ENCODE results near the gene RNLS. TPM values are rescaled to one million over a fixed set of nuclear protein-coding genes. Genes with fewer than 3 reads are reported as not detected.

Gene RNLS
- total and polyA plus RNA-seq, 2 of the 4 experiments (the other 2 are of a cell fraction), result 4.5 to 7.0 TPM

DNA sequence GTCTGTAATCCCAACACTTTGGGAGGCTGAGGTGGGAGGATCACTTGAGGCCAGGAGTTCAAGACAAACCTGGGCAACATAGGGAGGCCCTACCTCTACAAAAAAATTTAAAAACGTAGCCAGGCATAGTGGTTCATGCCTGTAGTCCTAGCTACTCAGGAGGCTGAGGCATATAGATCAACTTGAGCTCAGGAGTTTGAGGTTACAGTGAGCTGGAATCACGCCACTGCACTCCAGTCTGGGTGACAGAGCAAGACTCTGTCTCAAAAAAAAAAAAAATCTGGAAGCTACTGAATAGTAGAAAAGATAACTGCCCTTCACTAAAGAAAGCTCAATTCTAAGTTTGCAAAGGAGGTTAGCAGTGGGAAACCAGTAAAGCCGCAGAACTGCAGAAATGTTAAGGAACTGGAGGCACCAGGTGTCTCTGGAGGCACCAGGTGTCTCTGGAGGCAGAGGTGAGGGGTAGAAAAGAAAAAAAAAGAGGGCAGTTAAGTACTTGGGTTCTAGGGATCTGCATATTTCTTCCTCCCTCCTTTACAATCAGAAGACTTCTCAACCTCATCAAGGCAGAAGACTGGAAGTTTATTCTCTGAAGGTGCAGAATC is 56.5 kb downstream of the RNLS start:
- Histone ChIP-seq H4K5ac (ENCODE audit: low read depth, low read length) (no peak overlapping the region), H4K20me1 (ENCODE audit: insufficient read depth, low read length) (no peaks in the 10 kb centered on the region), H2BK15ac (ENCODE audit: low read depth, low read length) (no peak overlapping the region), H3K56ac (ENCODE audit: extremely low read depth, insufficient read depth, low read length) (no peak overlapping the region), H2AFZ (replicated peaks; ENCODE audit: low read length, poor library complexity) (no peak overlapping the region), H3K18ac (ENCODE audit: low read depth, low read length) (no peak overlapping the region), H3K9me1 (ENCODE audit: insufficient read depth, low read length) (no peaks in the 10 kb centered on the region), H3K36me3 (ENCODE audit: control insufficient read depth, insufficient read depth, low read length) (no peaks in the 10 kb centered on the region), H3K27ac (ENCODE audit: insufficient read depth, low read length) (no peak overlapping the region), H2BK5ac (ENCODE audit: low read depth, low read length, poor library complexity, severe bottlenecking) (no peak overlapping the region), H4K91ac (ENCODE audit: insufficient read depth, low read depth, low read length) (no peak overlapping the region), H3K4ac (ENCODE audit: low read depth, low read length) (no peak overlapping the region), H3K9ac (ENCODE audit: low read depth, low read length) (no peak overlapping the region), H3K9me3 (ENCODE audit: control insufficient read depth, insufficient read depth, low read length) (no peaks in the 10 kb centered on the region), H3K79me1 (ENCODE audit: low read depth in 1 of 2, low read length in 2 of 2) (no peaks in the 10 kb centered on the region), H4K8ac (ENCODE audit: low read depth in 2 of 2, low read length in 2 of 2) (no peak overlapping the region), H3K4me1 (ENCODE audit: control insufficient read depth, insufficient read depth, low read length) (peaks cover 2% of the 10 kb centered on the region), H2BK20ac (ENCODE audit: low read depth, low read length) (no peak overlapping the region; the same call in 1 of the 2 replicates), H3K14ac (replicated peaks; ENCODE audit: low read depth, low read length) (no peak overlapping the region), H2BK120ac (ENCODE audit: low read depth, low read length) (no peak overlapping the region), H3K4me3 (ENCODE audit: insufficient read depth, low read depth, low read length) (no peak overlapping the region), H2AK9ac (replicated peaks; ENCODE audit: low read depth, low read length, poor library complexity) (no peak overlapping the region), H3K27me3 (ENCODE audit: control insufficient read depth, insufficient read depth, low read length) (no peaks in the 10 kb centered on the region; the same call in 1 of the 2 replicates), H3K4me2 (ENCODE audit: low read depth, low read length) (no peak overlapping the region), H2AK5ac (ENCODE audit: low read depth, low read length) (no peak overlapping the region), H3K23ac (ENCODE audit: low read depth, low read length) (no peak overlapping the region)
- no TSS peak for BruUV-seq (replicated peaks)
- no peak for DNase-seq
- ChIA-PET POLR2A (ENCODE audit: unreplicated experiment) (no interaction called here), CTCF (interaction anchor here (0.6 kb wide), 1 partner anchor 1083 kb away, joined by 4 read pairs; no protein-coding TSS in a partner anchor)
- in situ Hi-C loops (cut with MboI; ENCODE audit: low sequenced_read_pairs), result no loop called here
- WGBS, 2 experiments (ENCODE audit: extremely low coverage in 2 of 2, insufficient read length in 1 of 2), result 60% methylated on average over 1 of the region's 3 CpGs; no CpG with 5 or more reads in 1 of the 2 experiments
- dilution Hi-C loops (cut with HindIII; ENCODE audit: low sequenced_read_pairs, unreplicated experiment), result no loop called here
- no peak for ATAC-seq (ENCODE audit: low read depth)
- intact Hi-C loops (cut with micrococcal nuclease), result no loop called here
- TF ChIP-seq MAFK (IDR thresholded peaks at IDR 0.05; ENCODE audit: low read depth, low read length) (no peak), CHD1 (IDR thresholded peaks at IDR 0.05; ENCODE audit: low read depth, low read length) (no peak), POLR2A (IDR thresholded peaks at IDR 0.05; ENCODE audit: low read depth, low read length) (no peak), CEBPB (IDR thresholded peaks at IDR 0.05; ENCODE audit: low read depth, low read length) (no peak), FOS (IDR thresholded peaks at IDR 0.05; ENCODE audit: low read depth, low read length) (no peak), RAD21 (IDR thresholded peaks at IDR 0.05; ENCODE audit: low read length) (no peak), MAZ (IDR thresholded peaks at IDR 0.05; ENCODE audit: borderline replicate concordance, low read depth, low read length) (no peak), RCOR1 (IDR thresholded peaks at IDR 0.05; ENCODE audit: insufficient replicate concordance, low read length) (no peak), BHLHE40 (IDR thresholded peaks at IDR 0.05; ENCODE audit: low read depth, low read length) (no peak), SMC3 (IDR thresholded peaks at IDR 0.05; ENCODE audit: low read depth, low read length) (no peak), NFE2L2 (IDR thresholded peaks at IDR 0.05; ENCODE audit: low read depth, low read length) (no peak), RFX5 (IDR thresholded peaks at IDR 0.05; ENCODE audit: low read depth, low read length) (no peak), MXI1 (IDR thresholded peaks at IDR 0.05; ENCODE audit: borderline replicate concordance, low read depth, low read length) (no peak)
- TF ChIP-seq, protein P1, sequence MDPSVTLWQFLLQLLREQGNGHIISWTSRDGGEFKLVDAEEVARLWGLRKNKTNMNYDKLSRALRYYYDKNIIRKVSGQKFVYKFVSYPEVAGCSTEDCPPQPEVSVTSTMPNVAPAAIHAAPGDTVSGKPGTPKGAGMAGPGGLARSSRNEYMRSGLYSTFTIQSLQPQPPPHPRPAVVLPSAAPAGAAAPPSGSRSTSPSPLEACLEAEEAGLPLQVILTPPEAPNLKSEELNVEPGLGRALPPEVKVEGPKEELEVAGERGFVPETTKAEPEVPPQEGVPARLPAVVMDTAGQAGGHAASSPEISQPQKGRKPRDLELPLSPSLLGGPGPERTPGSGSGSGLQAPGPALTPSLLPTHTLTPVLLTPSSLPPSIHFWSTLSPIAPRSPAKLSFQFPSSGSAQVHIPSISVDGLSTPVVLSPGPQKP (IDR thresholded peaks at IDR 0.05; ENCODE audit: borderline replicate concordance, low read depth, low read length), result no peak
- TF ChIP-seq, protein P2, sequence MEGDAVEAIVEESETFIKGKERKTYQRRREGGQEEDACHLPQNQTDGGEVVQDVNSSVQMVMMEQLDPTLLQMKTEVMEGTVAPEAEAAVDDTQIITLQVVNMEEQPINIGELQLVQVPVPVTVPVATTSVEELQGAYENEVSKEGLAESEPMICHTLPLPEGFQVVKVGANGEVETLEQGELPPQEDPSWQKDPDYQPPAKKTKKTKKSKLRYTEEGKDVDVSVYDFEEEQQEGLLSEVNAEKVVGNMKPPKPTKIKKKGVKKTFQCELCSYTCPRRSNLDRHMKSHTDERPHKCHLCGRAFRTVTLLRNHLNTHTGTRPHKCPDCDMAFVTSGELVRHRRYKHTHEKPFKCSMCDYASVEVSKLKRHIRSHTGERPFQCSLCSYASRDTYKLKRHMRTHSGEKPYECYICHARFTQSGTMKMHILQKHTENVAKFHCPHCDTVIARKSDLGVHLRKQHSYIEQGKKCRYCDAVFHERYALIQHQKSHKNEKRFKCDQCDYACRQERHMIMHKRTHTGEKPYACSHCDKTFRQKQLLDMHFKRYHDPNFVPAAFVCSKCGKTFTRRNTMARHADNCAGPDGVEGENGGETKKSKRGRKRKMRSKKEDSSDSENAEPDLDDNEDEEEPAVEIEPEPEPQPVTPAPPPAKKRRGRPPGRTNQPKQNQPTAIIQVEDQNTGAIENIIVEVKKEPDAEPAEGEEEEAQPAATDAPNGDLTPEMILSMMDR (conservative IDR thresholded peaks at IDR 0.05; ENCODE audit: low read depth, low read length), result no peak
- TF ChIP-seq, protein P3, sequence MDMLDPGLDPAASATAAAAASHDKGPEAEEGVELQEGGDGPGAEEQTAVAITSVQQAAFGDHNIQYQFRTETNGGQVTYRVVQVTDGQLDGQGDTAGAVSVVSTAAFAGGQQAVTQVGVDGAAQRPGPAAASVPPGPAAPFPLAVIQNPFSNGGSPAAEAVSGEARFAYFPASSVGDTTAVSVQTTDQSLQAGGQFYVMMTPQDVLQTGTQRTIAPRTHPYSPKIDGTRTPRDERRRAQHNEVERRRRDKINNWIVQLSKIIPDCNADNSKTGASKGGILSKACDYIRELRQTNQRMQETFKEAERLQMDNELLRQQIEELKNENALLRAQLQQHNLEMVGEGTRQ (IDR thresholded peaks at IDR 0.05; ENCODE audit: low read depth, low read length), result no peak

Measured in IMR-90 (cell line).